Activated naive CD8-positive, alpha-beta T cell (primary cell): Measurements from ENCODE around the gene VIT.
"Not testable (repeated sequence)": the region's sequence is repeated elsewhere in the genome, so short reads cannot be mapped to it uniquely, and the experiment has no call there.

ENCODE experiments used
- H3K27ac Mint-ChIP-seq: one replicate; pipeline ENCODE4 v1.8.0; 2021; ENCODE audit warnings: mixed read lengths
- H3K27me3 Mint-ChIP-seq: one replicate; pipeline ENCODE4 v1.8.0; 2021; ENCODE audit warnings: mixed read lengths
- H3K36me3 Mint-ChIP-seq: one replicate; pipeline ENCODE4 v1.8.0; 2021; ENCODE audit warnings: mixed read lengths
- H3K4me1 Mint-ChIP-seq: one replicate; pipeline ENCODE4 v1.8.0; 2021; ENCODE audit warnings: low read depth, mixed read lengths
- H3K4me3 Mint-ChIP-seq: one replicate; pipeline ENCODE4 v1.8.0; 2021; ENCODE audit warnings: mild to moderate bottlenecking, mixed read lengths
- H3K9me3 Mint-ChIP-seq: one replicate; pipeline ENCODE4 v1.8.0; 2021; ENCODE audit warnings: low read depth, mixed read lengths

VIT gene

GRCh38 chr2:36670881-36671595, 25.5 kb upstream of the VIT start:
- Mint-ChIP-seq H3K4me1 (no peaks in the 10 kb centered on the region), H3K9me3 (no peaks in the 10 kb centered on the region), H3K27me3 (no peaks in the 10 kb centered on the region), H3K27ac (no peak overlapping the region), H3K36me3 (no peaks in the 10 kb centered on the region), H3K4me3 (no peak overlapping the region)

GRCh38 chr2:36671731-36672130, 24.8 kb upstream of the VIT start:
- Mint-ChIP-seq H3K4me1 (peaks cover 3% of the 10 kb centered on the region), H3K36me3 (no peaks in the 10 kb centered on the region), H3K4me3 (no peak overlapping the region), H3K27me3 (no peaks in the 10 kb centered on the region), H3K27ac (no peak overlapping the region), H3K9me3 (no peaks in the 10 kb centered on the region)

GRCh38 chr2:36672199-36672598, 24.3 kb upstream of the VIT start:
- H3K4me3 Mint-ChIP-seq: no peak overlapping the region
- no peak overlapping the region for H3K27ac Mint-ChIP-seq
- H3K4me1 Mint-ChIP-seq: peaks cover 8% of the 10 kb centered on the region
- H3K36me3 Mint-ChIP-seq: no peaks in the 10 kb centered on the region
- H3K27me3 Mint-ChIP-seq: no peaks in the 10 kb centered on the region
- H3K9me3 Mint-ChIP-seq: no peaks in the 10 kb centered on the region

GRCh38 chr2:36675579-36676282, 20.8 kb upstream of the VIT start:
- peaks cover 14% of the 10 kb centered on the region for H3K4me1 Mint-ChIP-seq
- H3K36me3 Mint-ChIP-seq: peaks cover 3% of the 10 kb centered on the region
- peaks cover 15% of the 10 kb centered on the region for H3K9me3 Mint-ChIP-seq
- no peak overlapping the region for H3K4me3 Mint-ChIP-seq
- H3K27me3 Mint-ChIP-seq: no peaks in the 10 kb centered on the region
- H3K27ac Mint-ChIP-seq: no peak overlapping the region

- no peaks in the 10 kb centered on the region for H3K27me3 Mint-ChIP-seq
- peaks cover 14% of the 10 kb centered on the region for H3K4me1 Mint-ChIP-seq
- no peak overlapping the region for H3K4me3 Mint-ChIP-seq
- peaks cover 3% of the 10 kb centered on the region for H3K36me3 Mint-ChIP-seq
- peaks cover 16% of the 10 kb centered on the region for H3K9me3 Mint-ChIP-seq
- H3K27ac Mint-ChIP-seq: no peak overlapping the region
These were observed 20.1 kb upstream of the VIT start for GRCh38 chr2:36676364-36676763.

DNA sequence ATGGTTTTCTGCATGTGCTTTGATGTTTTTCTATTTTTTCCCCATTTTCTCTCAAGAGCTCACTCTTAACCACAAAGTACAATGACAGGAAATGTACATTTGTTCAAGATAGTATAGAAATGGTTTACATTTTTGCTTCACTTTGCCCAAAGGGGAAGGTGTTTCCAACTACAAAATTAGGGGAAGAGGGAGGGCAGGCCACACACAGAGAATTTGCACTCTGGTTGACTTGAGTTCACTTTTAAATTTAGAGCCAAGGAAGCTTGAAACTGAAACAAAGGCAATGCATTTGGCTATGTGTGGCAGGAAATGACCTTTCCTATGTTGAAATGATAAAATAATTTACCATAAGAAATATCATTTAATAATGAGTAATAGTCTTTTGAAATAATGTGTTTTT, 19.1 kb upstream of the VIT start:
- Mint-ChIP-seq H3K4me3 (no peak overlapping the region), H3K36me3 (peaks cover 3% of the 10 kb centered on the region), H3K27me3 (no peaks in the 10 kb centered on the region), H3K4me1 (peaks cover 14% of the 10 kb centered on the region), H3K9me3 (peaks cover 16% of the 10 kb centered on the region), H3K27ac (no peak overlapping the region)

DNA sequence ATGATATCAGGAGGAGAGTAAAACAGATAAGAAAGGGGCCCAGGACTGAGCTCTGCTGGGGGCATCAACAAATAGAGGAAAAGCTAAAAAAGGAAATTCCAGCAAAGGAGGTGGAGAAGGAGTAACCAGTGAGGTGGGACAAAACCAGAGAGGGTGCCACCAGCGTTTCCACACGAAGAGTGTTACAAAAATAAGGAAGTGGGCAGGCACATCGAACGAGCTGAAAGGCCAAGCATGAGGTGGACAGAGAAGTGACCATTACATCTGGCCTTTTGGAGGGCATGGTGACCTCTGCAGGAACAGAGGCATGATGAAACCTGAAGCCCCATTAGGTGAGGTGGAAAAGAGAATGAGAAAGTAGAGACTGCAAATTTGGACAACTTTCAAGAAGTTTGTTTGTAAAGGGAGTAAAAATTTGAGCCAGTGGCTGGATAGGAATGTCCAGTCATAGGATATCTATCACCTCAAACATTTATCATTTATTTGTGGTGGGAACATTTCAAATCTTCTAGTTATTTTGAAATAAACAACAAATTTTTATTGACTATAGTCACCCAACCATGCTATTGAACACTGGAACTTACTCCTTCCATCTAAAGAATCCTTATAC, 18.4 kb upstream of the VIT start:
- Mint-ChIP-seq H3K4me1 (peaks cover 14% of the 10 kb centered on the region), H3K27ac (no peak overlapping the region), H3K4me3 (no peak overlapping the region)

GRCh38 chr2:36678856-36679255, 17.7 kb upstream of the VIT start:
- H3K27me3 Mint-ChIP-seq: peaks cover 3% of the 10 kb centered on the region
- H3K4me3 Mint-ChIP-seq: no peak overlapping the region
- peaks cover 14% of the 10 kb centered on the region for H3K4me1 Mint-ChIP-seq
- H3K36me3 Mint-ChIP-seq: peaks cover 3% of the 10 kb centered on the region
- peaks cover 16% of the 10 kb centered on the region for H3K9me3 Mint-ChIP-seq
- no peak overlapping the region for H3K27ac Mint-ChIP-seq

More for the DNA sequence above, 18.4 kb upstream of the VIT start:
- Mint-ChIP-seq H3K36me3 (peaks cover 3% of the 10 kb centered on the region), H3K27me3 (peaks cover 3% of the 10 kb centered on the region), H3K9me3 (peaks cover 16% of the 10 kb centered on the region)

- Mint-ChIP-seq H3K27ac (no peak overlapping the region), H3K36me3 (peaks cover 3% of the 10 kb centered on the region), H3K4me3 (no peak overlapping the region), H3K4me1 (peaks cover 14% of the 10 kb centered on the region), H3K9me3 (peaks cover 16% of the 10 kb centered on the region), H3K27me3 (peaks cover 3% of the 10 kb centered on the region)
These were observed 16.5 kb upstream of the VIT start for GRCh38 chr2:36680012-36680411.

GRCh38 chr2:36682562-36682961, 13.9 kb upstream of the VIT start:
- Mint-ChIP-seq H3K9me3 (peaks cover 16% of the 10 kb centered on the region), H3K4me1 (peaks cover 4% of the 10 kb centered on the region), H3K4me3 (no peak overlapping the region), H3K27me3 (peaks cover 5% of the 10 kb centered on the region), H3K27ac (no peak overlapping the region), H3K36me3 (peaks cover 3% of the 10 kb centered on the region)

DNA sequence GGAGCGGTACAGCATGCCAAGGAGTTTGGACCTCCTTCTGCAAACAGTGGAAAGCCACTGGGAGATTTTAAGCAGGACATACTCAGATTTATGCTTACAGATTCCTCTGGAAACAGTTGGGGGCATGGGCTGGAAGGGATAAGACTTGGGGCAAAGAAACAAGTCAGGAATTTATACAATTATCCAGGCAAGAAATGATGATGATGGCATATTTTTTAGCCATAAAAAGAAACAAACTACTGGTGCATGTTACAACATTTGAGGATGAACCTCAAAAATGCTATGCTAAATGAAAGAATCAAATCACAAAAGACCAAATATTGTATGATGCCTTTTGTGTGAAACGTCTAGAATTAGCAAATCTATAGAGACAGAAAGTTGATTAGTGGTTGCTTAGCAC, 13.5 kb upstream of the VIT start:
- no peaks in the 10 kb centered on the region for H3K36me3 Mint-ChIP-seq

GRCh38 chr2:36688291-36688690, 8.2 kb upstream of the VIT start:
- H3K27ac Mint-ChIP-seq, H3K9me3 Mint-ChIP-seq: not testable (repeated sequence)

More for the DNA sequence above, 13.5 kb upstream of the VIT start:
- peaks cover 15% of the 10 kb centered on the region for H3K9me3 Mint-ChIP-seq
- no peak overlapping the region for H3K4me3 Mint-ChIP-seq
- H3K27me3 Mint-ChIP-seq: peaks cover 6% of the 10 kb centered on the region
- H3K27ac Mint-ChIP-seq: no peak overlapping the region
- H3K4me1 Mint-ChIP-seq: no peaks in the 10 kb centered on the region

DNA sequence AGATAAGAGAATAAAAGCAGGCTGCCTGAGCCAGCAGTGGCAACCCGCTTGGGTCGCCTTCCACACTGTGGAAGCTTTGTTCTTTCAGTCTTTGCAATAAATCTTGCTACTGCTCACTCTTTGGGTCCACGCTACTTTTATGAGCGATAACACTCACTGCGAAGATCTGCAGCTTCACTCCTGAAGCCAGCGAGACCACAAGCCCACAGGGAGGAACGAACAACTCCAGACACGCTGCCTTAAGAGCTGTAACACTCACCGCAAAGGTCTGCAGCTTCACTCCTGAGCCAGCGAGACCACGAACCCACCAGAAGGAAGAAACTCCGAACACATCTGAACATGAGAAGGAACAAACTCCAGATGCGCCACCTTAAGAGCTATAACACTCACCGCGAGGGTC, 7.5 kb upstream of the VIT start:
- H3K27ac Mint-ChIP-seq, H3K4me3 Mint-ChIP-seq, H3K9me3 Mint-ChIP-seq, H3K27me3 Mint-ChIP-seq, H3K36me3 Mint-ChIP-seq, H3K4me1 Mint-ChIP-seq: not testable (repeated sequence)

More at GRCh38 chr2:36688291-36688690, 8.2 kb upstream of the VIT start:
- H3K4me3 Mint-ChIP-seq, H3K36me3 Mint-ChIP-seq, H3K27me3 Mint-ChIP-seq, H3K4me1 Mint-ChIP-seq: not testable (repeated sequence)

- Mint-ChIP-seq H3K27me3 (peaks cover 6% of the 10 kb centered on the region), H3K27ac (no peak overlapping the region), H3K9me3 (peaks cover 3% of the 10 kb centered on the region), H3K4me1 (peaks cover 6% of the 10 kb centered on the region), H3K36me3 (no peaks in the 10 kb centered on the region), H3K4me3 (no peak overlapping the region)
These were observed 4.4 kb upstream of the VIT start for GRCh38 chr2:36692121-36692520.

DNA sequence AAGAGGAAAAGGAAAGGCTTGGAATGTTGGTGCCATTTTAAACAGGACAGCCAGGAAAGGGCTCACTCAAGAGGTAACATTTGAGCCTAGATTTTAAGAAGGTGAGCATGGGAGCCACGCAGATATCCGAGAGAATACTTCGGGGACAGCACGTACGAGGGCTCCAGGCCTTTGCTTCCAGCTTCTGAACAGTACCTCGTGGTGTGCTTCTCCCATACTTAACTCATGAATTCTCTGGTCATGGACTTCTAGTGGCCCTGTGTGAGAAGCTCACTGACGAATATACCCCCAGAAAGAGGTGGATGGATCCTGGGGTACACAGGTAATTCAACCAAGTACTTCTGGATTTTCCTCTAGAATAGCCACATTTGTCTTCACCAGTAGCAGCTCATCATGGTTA, 2.7 kb upstream of the VIT start:
- no peak overlapping the region for H3K27ac Mint-ChIP-seq

More for the DNA sequence above, 2.7 kb upstream of the VIT start:
- H3K4me1 Mint-ChIP-seq: peaks cover 6% of the 10 kb centered on the region
- no peaks in the 10 kb centered on the region for H3K36me3 Mint-ChIP-seq
- H3K9me3 Mint-ChIP-seq: no peaks in the 10 kb centered on the region
- no peak overlapping the region for H3K4me3 Mint-ChIP-seq
- peaks cover 7% of the 10 kb centered on the region for H3K27me3 Mint-ChIP-seq
